AG04450 (cell line): Measurements from ENCODE around the gene SARDH. TPM values are rescaled to one million over a fixed set of nuclear protein-coding genes. Genes with fewer than 3 reads are reported as not detected.

Experiments
- CTCF ChIA-PET: fragments of 300-600, 350-600 bp; formaldehyde crosslinking; extraction: SDS; loops from one replicate; lab custom pipeline; 2022; ENCODE audit warnings: antibody characterized with exemption, inconsistent platforms; lab: Charles Lee
- POLR2A ChIA-PET: fragments of 350-600 bp; formaldehyde crosslinking; extraction: SDS; loops from one replicate; lab custom pipeline; 2021; ENCODE audit warnings: antibody characterized with exemption, inconsistent platforms; lab: Yijun Ruan, JAX
- DNase-seq: peaks from one replicate; pipeline ENCODE4 v3.0.0-alpha.2; 2011; ENCODE audit warnings: low read depth, low spot score
- H3K27ac ChIP-seq: one replicate; pipeline ENCODE4 v1.5.1; 2012; ENCODE audit warnings: low read depth, low read length, control low read depth
- H3K27me3 ChIP-seq: one replicate; pipeline ENCODE4 v1.6.0; 2012; ENCODE audit warnings: low read length; ENCODE audit not compliant: control insufficient read depth, insufficient read depth
- H3K4me3 ChIP-seq: 2 replicates; pipeline ENCODE4 v1.5.1; 2011; ENCODE audit warnings: mild to moderate bottlenecking, low read depth, low read length, control low read depth
- H3K9me3 ChIP-seq: 2 replicates; pipeline ENCODE4 v1.5.1; 2012; ENCODE audit warnings: low read length; ENCODE audit not compliant: control insufficient read depth, insufficient read depth
- polyA plus RNA-seq: library from polyadenylated mRNA; depleted of rRNA; stranded (reverse); fragments of >200 nt; gene quantifications from 2 replicates; pipeline ENCODE4 v1.2.3, GENCODE V29; 2011
- TF ChIP-seq, protein P1 (sequence below): IDR thresholded peaks from 2 replicates; pipeline ENCODE4 v1.5.1; 2011; ENCODE audit warnings: low read depth, low read length, control low read depth, inconsistent platforms

The SARDH gene
- polyA plus RNA-seq, 1 experiment, result 1.3 TPM

DNA sequence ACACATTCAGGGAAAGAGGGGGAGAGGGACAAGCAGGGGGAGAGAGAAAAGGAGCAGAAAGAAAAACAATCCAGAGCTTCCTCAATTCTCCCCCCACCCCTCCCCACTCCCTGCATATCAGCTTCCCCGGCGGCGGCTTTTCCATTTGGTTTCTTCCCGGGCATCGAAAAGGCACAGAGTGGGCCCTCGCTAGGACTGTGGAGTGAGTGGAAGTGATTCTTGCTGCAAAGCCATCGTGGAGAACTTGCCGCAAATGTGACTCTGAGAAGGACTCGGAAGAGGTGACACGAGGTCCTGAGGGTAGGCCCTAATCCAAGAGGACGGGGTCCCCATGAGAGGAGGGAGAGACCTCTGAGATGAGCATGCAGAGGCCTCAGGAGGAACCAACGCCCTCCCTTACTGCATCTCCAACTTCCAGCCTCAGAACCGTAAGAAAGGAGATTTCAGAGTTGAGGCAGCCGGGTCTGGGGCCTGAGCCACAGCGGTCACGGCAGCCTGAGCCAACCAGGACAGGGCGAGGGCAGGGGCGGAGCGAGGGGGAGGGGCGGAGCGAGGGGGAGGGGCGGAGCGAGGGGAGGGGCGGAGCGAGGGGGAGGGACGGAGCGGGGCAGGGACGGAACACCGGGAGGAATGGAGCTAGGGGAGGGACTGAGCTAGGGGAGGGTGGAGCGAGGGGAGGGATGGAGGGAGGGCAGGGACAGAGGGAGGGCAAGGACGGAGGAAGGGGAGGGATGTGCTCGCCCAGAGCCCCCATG is 21.2 kb upstream of the SARDH start:
- no peak for DNase-seq
- POLR2A ChIA-PET, result no interaction called here
- no peak overlapping the region for H3K27ac ChIP-seq
- peaks cover 7% of the 10 kb centered on the region; the same call in 1 of the 2 replicates for H3K9me3 ChIP-seq
- CTCF ChIA-PET, result interaction anchor here (1.9 to 2.6 kb wide), 2 partner anchors 17 to 23 kb away, joined by 6 to 9 read pairs; no protein-coding TSS in a partner anchor
- no peaks in the 10 kb centered on the region for H3K27me3 ChIP-seq
- no peak overlapping the region for H3K4me3 ChIP-seq
- TF ChIP-seq, protein P1, sequence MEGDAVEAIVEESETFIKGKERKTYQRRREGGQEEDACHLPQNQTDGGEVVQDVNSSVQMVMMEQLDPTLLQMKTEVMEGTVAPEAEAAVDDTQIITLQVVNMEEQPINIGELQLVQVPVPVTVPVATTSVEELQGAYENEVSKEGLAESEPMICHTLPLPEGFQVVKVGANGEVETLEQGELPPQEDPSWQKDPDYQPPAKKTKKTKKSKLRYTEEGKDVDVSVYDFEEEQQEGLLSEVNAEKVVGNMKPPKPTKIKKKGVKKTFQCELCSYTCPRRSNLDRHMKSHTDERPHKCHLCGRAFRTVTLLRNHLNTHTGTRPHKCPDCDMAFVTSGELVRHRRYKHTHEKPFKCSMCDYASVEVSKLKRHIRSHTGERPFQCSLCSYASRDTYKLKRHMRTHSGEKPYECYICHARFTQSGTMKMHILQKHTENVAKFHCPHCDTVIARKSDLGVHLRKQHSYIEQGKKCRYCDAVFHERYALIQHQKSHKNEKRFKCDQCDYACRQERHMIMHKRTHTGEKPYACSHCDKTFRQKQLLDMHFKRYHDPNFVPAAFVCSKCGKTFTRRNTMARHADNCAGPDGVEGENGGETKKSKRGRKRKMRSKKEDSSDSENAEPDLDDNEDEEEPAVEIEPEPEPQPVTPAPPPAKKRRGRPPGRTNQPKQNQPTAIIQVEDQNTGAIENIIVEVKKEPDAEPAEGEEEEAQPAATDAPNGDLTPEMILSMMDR, result no peak

DNA sequence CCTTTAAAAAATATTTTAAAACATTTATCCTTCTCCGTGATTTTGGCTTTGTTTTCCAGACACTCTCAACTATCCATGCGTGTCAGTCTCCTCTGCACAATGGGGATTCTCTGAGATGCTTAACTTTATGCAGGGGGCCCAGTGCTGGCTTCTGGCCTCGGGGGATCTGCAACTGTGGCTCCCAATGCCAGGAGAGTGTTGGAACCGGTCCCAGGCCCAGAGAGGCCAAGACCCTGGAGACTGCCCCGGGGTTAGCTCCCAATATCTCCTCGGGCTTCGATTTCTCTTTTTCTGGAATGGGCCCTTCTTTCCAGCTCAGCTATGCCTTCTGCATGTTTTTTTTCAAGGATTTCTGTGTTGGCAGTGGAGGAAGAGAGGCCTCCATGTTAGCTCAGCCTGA is 20.1 kb upstream of the SARDH start:
- POLR2A ChIA-PET, result no interaction called here
- no peak for DNase-seq
- no peaks in the 10 kb centered on the region for H3K27me3 ChIP-seq
- H3K27ac ChIP-seq, result no peak overlapping the region
- CTCF ChIA-PET, result interaction anchor here (1.9 kb wide), 1 partner anchor 24 kb away, joined by 6 read pairs; no protein-coding TSS in a partner anchor
- TF ChIP-seq, protein P1, result no peak
- peaks cover 7% of the 10 kb centered on the region; the same call in 1 of the 2 replicates for H3K9me3 ChIP-seq
- H3K4me3 ChIP-seq, result no peak overlapping the region

DNA sequence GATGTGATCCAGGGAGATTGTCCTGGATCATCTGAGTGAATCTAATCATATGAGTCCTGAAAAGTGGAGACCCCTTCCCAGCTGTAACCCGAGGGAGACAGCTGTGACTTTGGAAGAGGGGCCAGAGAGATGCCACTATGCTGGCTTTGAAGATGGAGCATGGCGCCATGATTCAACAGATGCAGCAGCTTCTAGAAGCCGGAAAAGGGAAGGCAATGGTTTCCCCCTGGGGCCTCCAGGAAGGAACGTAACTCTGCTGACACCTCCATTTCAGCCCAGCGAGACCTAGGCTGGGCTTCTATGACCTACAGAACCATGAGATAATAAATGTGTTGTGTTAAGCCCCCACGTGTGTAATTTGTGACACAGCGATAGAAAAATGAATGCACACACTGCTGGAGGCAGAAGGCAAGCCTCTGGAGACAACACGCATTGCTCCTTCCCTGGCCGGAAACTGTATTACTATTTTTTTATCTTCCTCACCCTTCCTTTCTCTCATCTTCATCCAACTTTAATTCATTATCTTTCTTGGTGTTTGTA is 16.6 kb upstream of the SARDH start:
- H3K4me3 ChIP-seq, result no peak overlapping the region
- H3K9me3 ChIP-seq, result peaks cover 3% of the 10 kb centered on the region; the same call in 1 of the 2 replicates
- ChIA-PET CTCF (interaction anchor here (1.0 kb wide), 1 partner anchor 12 kb away, joined by 7 read pairs; no protein-coding TSS in a partner anchor), POLR2A (no interaction called here)
- TF ChIP-seq, protein P1, result no peak
- DNase-seq, result no peak
- no peak overlapping the region for H3K27ac ChIP-seq
- peaks cover 3% of the 10 kb centered on the region for H3K27me3 ChIP-seq

DNA sequence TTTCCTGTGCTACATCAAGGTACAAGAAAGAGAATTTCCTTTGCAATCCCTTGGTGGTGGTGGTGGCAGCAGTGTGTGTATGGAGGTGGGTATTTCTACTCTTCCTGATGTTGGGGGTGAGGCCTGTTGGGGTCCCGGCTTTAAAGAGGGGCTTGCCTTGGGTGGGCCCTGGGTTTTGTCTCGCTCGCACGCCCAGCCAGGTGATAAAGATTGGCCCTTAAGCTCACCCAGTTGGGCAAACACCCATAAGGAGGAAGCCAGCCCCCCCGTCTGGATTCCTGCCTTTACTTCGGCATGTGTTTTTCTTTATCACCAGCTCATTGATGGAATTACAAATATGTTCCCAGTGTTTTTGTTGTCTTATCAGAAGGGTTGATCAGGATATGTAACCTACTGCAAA is 16.0 kb upstream of the SARDH start:
- POLR2A ChIA-PET, result no interaction called here
- CTCF ChIA-PET, result interaction anchor here (1.0 to 1.5 kb wide), 2 partner anchors 11 to 240 kb away, joined by 6 to 7 read pairs; no protein-coding TSS in a partner anchor
- TF ChIP-seq, protein P1, result no peak
- Histone ChIP-seq H3K4me3 (no peak overlapping the region), H3K27me3 (peaks cover 3% of the 10 kb centered on the region), H3K9me3 (peaks cover 3% of the 10 kb centered on the region; the same call in 1 of the 2 replicates), H3K27ac (no peak overlapping the region)
- no peak for DNase-seq
